ENCODE measurements around the gene IFIT1.
"Not testable (repeated sequence)": the region's sequence is repeated elsewhere in the genome, so short reads cannot be mapped to it uniquely, and the experiment has no call there.

IFIT1 gene

GRCh38 chr10:89391907-89392756, at the start of gene IFIT1:
IFIT1 (plus strand) TSS chr10:89392623; CDS start chr10:89392713, 90 bp downstream.
- peak; percentile 77 to 80 for ATAC-seq

DNA sequence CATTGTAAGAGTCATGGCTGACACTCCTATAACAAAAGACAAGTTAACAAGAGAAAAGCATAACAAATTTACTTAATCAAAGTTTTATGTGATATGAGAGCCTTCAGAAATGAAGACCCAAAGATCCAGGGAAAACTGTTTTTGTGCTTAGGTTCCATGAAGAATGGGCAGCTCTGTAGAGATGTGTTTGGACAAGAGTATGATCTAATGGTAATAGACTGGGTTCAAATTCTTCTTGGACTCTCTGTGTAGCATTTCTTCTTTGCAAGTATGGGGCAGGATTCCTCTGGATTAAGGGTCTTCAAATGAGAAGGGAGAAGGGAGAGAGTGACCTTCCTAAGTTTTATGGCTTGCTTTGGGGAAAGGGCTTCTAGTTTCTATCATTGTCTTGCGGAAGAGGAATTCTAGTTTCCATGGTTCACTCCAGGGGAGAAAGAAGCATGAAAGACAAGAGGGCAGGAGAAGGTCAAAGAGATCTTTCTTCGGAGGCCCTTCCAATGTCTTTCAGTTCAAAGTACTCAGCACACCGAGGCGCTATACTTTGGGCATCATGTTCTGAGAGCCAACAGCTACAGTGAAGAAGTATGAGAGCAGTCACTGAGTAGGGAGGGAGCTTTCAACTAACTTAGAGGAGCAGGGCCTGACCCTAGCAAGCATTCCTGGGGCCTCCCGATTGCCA, 49.2 kb upstream of the IFIT1 start:
- ATAC-seq = no peak

DNA sequence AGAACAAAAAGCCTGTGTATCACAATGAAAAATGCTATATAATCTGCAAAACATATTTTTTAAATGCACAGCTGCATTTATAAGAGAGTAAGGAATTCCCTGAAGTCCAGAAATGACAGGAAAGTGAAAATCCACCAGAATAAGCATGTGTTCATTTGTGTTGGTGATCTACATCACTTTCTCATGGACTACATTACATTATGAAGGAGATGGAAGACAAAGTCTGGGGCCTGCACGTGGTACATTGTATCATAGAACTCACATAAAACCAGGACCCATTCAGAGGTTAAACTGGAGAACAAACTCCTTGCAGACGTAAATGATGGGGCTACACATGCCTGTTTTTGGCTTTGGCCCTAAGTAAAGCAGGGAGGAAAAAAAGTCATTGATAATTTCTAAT, 48.3 kb upstream of the IFIT1 start:
- no peak for ATAC-seq

- ATAC-seq = no peak
Observed at GRCh38 chr10:89345367-89346000, 46.9 kb upstream of the IFIT1 start.

DNA sequence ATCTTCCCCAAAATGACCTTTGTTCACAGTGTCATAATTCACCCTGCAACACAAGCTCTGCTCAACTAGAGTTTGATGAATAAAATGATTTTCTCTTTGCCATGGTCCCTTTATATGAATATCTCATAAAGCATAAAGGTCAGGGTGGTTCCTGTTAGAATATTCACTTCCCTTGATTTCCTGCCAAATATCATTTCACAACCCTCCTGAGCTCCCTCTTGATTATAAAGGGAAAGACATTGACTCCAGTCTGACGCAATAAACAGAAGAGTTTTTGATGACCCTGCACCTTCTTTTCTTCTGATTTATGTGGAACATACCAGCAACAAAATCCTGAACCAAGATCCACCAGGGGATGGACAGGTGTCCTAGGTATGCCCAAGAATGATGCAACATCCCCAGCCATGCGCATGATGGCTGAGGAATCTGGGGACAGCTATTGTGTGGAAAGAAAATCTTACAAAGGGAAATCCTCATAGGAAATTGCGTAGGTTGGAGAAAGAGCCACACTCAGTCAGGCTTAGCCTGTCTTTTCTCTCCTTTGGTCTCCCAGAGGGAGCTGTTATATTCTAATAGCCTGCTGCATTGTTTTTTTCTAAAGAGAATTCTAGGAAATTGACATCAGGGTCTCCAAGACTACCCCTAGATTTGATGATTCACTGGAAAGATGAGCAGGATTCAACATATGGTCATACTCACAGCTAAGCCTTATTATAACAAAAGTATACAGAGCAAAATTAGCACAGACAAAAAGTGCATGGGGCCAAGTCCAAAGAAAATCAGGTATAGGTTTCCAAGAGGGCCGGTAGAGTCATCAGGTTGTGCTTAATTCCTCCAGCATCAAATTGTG, 45.8 kb upstream of the IFIT1 start:
- ATAC-seq = no peak

GRCh38 chr10:89347701-89348457, 44.5 kb upstream of the IFIT1 start:
- no peak for ATAC-seq

DNA sequence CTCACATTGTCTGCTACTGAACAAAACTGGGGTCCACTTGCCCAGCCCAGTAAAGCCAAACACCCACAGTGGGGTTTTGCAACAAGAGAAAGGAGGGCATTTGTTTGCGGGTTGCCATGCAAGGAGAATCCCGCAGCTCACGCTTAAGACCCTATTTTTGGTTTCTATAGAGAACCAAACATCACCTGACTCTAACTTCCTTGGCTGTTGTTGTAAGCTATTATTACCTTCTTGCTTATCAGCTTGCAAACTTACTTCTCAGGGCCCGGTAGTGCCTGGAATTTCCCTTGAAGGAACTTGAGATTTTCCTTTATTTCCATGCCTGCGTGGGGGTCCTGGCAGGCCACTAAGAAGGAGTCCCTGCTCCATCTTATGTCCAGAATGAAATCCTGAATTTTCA, 43.9 kb upstream of the IFIT1 start:
- ATAC-seq = no peak

GRCh38 chr10:89348975-89349374, 43.4 kb upstream of the IFIT1 start:
- ATAC-seq = no peak

GRCh38 chr10:89350631-89351315, 41.6 kb upstream of the IFIT1 start:
- ATAC-seq = not testable (repeated sequence)

DNA sequence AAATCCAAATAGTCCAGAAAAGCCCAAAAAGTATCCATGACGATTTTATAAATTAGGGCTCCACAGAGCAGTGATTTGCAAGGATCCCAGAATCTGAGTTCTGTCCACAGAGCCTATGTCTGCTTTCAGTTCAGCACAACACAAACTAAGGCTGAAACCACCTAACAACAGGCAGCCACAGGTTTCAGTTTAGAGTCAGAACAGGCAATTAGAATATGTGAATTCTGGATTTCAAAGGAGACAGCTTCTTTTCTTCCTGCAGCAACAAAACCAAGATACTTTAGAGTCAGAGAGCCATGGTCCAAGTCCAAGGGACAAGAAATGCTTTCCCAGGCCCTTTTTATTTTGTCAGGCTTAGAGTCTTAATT, 41.0 kb upstream of the IFIT1 start:
- peak; percentile 51 to 77 for ATAC-seq

- ATAC-seq = no peak
Observed at GRCh38 chr10:89351780-89352597, 40.4 kb upstream of the IFIT1 start.

DNA sequence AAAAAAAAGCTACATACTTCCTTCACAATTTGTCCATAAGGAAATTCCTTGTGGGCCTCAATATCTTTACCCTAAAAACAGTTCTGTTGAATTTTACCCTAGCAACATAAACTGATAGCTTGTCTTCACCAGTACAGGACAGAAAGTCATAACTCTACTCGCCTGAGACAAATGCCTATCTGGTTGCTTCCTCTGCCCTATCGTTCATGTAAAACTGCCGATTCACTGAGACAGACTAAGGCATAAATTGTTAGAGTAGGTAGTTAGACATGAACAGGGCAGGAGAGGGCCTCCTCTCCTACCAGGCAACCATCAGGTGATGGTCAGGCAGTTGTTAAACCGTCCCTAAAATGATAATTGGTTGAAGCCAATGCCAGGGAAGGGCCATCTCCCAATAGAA, 39.6 kb upstream of the IFIT1 start:
- ATAC-seq = no peak

DNA sequence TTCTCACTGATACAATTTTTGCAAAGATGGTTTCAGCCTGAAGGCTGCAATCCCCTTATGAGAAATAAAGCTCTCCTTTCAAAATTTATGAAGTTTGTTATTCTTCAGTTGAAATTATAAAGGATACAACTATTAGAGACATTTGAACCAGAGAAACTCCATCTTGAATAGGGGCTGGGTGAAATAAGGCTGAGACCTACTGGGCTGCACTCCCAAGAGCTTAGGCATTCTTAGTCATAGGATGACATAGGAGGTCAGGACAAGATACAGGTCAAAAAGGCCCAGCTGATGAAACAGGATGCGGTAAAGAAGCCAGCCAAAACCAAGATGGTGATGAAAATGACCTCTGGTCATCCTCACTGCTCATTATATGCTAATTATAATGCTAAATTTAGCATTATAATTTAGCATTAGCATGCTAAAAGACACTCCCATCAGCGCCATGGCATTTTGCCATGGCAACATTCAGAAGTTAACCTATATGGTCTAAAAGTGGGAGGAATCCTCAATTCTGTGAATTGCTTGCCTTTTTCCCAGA, 37.0 kb upstream of the IFIT1 start:
- no peak for ATAC-seq

DNA sequence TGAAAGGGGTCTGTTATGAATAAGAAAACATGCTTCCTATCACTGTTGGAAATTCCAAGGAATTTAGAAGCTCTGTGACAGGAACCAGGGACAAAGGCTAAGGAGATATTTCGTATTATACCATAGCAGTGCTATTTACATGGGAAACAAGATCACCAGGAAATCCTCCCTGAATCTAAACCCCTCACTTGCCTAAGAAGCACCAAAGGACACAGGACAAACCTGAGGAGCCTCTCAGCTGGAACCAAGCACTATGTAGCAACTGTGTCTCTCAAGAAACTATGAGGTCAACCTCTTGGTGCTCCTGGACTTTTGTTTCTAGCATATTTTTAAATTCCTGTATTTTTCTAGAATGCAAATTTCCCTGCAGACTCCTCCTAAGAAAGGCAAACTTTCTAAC, 35.3 kb upstream of the IFIT1 start:
- no peak for ATAC-seq

GRCh38 chr10:89357975-89358374, 34.4 kb upstream of the IFIT1 start:
- no peak for ATAC-seq

- ATAC-seq = no peak
Observed at GRCh38 chr10:89360157-89360556, 32.3 kb upstream of the IFIT1 start.

DNA sequence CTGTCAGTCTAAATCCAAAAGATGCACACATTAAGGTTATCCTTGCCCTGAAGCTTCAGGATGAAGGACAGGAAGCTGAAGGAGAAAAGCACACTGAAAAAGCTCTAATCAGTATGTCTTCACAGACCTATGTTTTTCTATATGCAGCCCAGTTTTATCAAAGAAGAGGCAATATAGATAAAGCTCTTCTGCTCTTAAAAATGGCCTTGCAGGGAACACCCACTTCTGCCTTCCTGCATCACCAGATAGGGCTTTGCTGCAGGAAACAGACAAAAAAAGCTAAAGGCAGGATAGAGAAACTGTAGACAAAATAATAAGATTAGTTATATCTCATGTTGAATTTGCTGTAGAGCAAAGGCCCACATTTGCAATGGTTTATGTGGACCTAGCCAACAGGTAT, 29.5 kb upstream of the IFIT1 start:
- no peak for ATAC-seq

GRCh38 chr10:89363729-89364442, 28.5 kb upstream of the IFIT1 start:
- no peak for ATAC-seq

DNA sequence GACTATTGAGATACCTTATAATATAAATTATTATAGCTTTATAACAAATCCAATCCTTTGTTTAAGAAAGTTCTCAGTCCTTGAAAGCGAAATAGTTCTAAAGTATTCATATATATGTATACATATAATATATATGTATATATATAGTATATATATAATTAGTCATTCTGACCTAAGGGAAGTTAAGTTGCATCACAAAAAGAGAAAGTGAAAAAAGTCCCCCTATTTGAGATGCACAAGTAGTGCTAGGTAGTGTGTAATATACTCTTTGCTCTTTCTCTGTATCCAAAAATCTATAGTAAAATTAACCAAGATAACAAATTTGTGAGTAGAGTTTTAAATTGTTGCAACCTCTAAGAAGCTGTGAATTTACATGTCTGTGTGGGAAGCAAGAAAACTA, 27.9 kb upstream of the IFIT1 start:
- peak; percentile 49 to 57 for ATAC-seq

DNA sequence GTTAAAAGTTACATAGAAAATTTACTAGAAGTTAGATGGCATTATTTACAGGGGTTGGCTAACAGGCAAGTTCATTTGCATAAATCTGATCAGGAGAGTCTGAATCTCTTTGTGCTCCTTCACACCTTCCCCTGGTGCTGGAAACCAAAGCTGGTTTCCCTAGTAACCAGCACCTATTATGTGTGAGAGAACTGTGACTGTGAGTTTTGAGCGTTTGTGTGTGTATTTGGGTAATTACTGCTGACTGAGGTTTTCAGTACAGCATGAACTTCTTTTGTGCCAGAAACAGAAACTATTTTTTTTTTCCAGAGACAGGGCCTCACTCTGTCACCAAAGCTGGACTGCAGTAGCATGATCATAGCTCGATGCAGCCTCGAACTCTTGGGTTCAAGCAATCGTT, 24.9 kb upstream of the IFIT1 start:
- ATAC-seq = peak; percentile 61 to 79

Data from activated CD4-positive, CD25-positive, alpha-beta regulatory T cell treated with anti-CD3 and anti-CD28 coated beads, Interleukin-2, amount 50 U/mL, for 24 hours (primary cell).